ENCODE results near the gene ADGRB3.

DNA sequence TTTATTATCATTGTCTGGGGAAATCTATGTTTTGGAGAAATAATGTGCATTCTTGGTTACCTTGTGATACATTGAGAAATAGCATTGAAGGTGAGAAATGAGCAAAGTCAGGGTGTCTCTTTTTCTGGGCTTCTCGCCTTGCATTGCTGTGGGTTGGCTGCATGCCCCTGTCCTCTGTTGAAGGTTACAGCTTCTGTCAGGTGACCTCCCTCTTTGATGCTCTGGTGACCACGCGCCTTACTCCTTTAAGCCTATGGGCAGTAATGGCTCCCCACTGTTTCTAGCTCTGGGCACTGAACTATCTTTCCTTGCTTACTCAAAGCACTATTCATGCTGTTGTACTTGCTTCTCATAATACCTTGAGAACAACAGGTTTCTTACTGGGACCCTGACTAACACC lies 14.6 kb downstream of the ADGRB3 start:
- TF ChIP-seq CTCF (IDR thresholded peaks at IDR 0.05) (no peak), POLR2A (IDR thresholded peaks at IDR 0.05) (no peak), EP300 (IDR thresholded peaks at IDR 0.05) (no peak)

Measured in sigmoid colon (tissue), 4 donors.